ENCODE results near the gene UBL7.
A peak's percentile ranks its signal among the peaks of the same experiment; 100 is the strongest.

DNA sequence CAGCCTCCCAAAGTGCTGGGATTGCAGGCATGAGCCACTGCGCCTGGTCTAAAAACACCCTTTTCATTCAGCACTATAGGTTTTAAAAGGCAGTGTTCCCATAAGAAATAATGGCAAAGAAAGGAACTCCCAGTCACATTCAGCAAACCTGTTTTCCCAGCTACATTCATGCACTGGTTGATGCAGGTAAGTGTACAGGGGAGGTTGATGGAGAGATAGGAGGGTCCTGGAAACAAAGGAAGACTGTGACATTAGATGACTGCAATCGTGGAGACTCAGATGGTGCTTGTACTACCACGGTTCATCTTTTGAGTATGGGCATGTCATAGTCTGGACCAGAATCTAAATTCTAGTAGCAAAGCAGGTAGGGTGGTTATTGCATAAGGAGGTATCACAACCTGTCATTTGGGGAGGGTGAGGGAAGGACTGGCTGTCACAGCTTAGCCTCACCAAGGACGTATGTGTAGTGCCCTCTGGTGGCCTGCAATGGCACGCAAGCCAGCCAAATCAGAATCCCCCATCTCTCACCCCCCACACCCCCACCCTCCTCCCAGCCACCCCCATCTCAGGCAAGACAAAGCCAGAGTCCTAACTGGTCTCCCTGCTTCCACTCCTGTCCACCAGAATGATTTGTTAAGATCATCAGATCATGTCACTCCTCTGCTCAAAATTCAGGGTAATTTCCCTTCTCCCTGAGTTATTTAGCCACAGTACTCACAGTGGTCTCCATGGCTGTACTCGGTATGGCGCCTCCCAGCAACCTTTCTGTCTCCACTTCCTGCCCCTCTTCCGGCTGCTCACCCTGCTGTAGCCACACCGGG, 28.8 kb upstream of the UBL7 start:
- TF ChIP-seq, protein P1, sequence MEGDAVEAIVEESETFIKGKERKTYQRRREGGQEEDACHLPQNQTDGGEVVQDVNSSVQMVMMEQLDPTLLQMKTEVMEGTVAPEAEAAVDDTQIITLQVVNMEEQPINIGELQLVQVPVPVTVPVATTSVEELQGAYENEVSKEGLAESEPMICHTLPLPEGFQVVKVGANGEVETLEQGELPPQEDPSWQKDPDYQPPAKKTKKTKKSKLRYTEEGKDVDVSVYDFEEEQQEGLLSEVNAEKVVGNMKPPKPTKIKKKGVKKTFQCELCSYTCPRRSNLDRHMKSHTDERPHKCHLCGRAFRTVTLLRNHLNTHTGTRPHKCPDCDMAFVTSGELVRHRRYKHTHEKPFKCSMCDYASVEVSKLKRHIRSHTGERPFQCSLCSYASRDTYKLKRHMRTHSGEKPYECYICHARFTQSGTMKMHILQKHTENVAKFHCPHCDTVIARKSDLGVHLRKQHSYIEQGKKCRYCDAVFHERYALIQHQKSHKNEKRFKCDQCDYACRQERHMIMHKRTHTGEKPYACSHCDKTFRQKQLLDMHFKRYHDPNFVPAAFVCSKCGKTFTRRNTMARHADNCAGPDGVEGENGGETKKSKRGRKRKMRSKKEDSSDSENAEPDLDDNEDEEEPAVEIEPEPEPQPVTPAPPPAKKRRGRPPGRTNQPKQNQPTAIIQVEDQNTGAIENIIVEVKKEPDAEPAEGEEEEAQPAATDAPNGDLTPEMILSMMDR (IDR thresholded peaks at IDR 0.05; ENCODE audit: low read length), result peak; percentile 70
- no peak for TF ChIP-seq EZH2 (optimal IDR thresholded peaks at IDR 0.05; ENCODE audit: low read depth, low read length)
- no peak for TF ChIP-seq EZH2phosphoT487 (IDR thresholded peaks at IDR 0.05; ENCODE audit: low read length)

Data from MM.1S (cell line).